GM15510 (cell line): ENCODE data around the gene DNAH8.

Experiments used
- POLR2A ChIP-seq: IDR thresholded peaks from 3 replicates; pipeline ENCODE4 v1.6.1; 2011; ENCODE audit warnings: borderline replicate concordance; ENCODE audit not compliant: insufficient read length; ENCODE audit errors: extremely low read depth

DNAH8 gene

DNA sequence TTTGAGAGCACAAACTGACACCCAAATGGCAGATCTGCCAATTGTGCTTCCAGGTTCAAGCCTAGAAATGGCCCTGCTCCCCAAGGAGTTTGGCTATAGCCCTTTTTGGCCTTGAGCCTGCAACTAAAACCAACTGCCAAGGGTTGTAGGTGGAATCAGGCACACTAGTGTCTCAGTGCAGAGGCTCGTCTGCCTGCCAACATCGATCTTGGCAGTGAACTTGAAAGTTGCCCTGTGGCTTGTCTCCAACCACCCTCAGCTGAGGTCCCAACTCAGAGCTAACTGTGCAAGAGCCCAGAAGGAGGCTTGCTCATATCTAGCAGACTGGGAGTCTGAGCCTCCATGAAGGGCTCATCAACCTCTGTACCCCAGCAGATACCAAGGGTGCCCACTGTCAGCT lies 240.8 kb downstream of the DNAH8 start:
- no peak for TF ChIP-seq POLR2A

DNA sequence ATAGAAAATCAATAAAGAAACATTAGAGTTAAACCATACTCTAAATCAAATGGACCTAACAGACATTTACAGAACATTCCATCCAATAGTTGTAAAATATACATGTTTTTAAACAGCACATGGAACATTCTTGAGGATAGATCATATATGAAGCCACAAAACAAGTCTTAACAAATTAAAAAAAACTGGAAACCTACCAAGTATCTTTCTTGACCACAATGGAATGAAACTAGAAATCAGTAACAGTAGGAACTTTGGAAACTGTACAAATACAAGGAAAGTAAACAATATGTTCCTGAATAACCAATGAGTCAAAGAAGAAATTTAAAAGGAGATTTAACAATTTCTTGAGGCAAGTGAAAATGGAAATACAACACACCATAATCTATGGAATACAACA lies 242.3 kb downstream of the DNAH8 start:
- no peak for TF ChIP-seq POLR2A

- no peak for TF ChIP-seq POLR2A
Measured at GRCh38 chr6:38959138-38959537, 244.0 kb downstream of the DNAH8 start.

GRCh38 chr6:38968702-38969149 lies 253.6 kb downstream of the DNAH8 start:
- TF ChIP-seq POLR2A, result no peak

- no peak for TF ChIP-seq POLR2A
Measured at GRCh38 chr6:38973178-38974057, 258.3 kb downstream of the DNAH8 start.

DNA sequence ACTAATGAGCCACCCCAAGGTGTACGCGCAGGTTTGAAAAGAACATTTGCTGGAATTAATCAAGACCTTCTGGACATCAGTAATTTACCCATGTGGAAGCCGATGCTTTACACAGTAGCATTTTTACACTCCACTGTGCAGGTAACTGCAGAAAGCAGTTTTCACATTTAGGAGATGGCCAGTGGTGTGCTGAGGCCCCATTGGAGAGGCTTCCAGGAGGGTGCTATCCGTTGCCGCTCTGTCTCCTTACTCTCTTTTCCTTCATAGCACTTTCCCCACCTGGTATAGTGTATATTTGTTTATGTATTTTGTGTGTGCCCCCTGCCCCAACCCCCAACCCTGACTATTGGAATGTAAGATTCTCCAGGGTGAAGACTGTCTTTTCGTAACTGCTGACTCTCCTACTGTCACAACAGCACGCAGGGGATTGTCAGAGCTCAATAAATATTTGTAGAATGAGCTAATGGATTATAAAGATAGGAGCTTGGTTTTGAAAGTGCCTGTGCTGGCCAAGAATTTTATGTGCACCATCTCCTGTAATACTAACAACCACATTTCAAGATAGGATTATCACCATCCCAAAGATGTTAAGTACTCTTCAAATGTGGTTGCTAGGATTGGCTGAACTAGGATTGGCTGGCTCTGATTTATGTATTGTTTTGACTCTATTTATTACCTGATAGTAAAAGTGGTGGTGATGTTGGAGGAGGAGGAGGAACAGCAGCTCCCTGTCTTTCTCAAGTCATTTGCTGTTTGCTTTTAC lies 259.5 kb downstream of the DNAH8 start:
- no peak for TF ChIP-seq POLR2A

DNA sequence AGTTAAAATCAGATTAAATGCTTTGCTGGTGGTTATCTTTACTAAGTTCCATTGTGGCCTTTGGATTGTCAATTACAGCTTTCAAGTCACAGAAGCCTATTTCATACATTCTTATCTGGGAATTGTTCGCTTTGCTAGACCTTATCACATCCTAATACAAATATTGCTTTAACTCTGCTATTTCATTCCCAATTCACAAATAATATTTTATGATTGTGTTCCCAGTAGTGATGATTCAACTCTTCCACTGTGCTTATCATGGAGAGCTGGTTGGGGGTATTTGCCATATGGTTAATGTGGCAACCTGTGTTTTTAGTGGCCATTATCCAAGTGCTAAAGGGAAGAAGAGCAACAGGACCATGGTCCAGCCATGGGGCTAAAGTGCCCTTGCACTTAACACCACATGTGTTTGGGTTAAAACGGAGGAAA lies 260.5 kb downstream of the DNAH8 start:
- no peak for TF ChIP-seq POLR2A

DNA sequence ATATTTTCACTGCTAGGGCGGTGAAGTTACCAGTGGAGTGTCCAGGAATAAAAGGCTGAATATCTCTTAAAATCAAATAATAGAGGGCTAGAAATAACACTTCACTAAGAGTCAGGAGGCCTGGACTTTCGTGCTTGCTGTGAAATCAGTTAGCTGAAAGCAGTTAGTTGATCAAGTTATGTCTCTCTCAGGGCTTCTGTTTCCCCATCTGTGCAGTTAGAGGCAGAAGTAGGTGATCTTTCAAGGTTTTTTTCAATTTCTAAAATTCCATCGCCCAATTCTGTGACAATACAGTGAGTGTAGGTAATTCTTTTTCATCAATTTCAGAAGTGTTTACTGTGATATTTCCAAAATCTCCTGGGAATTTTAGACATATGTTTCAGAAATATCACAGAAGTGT lies 260.9 kb downstream of the DNAH8 start:
- TF ChIP-seq POLR2A, result no peak

- TF ChIP-seq POLR2A, result no peak
Measured at GRCh38 chr6:38976801-38977500, 261.8 kb downstream of the DNAH8 start.

DNA sequence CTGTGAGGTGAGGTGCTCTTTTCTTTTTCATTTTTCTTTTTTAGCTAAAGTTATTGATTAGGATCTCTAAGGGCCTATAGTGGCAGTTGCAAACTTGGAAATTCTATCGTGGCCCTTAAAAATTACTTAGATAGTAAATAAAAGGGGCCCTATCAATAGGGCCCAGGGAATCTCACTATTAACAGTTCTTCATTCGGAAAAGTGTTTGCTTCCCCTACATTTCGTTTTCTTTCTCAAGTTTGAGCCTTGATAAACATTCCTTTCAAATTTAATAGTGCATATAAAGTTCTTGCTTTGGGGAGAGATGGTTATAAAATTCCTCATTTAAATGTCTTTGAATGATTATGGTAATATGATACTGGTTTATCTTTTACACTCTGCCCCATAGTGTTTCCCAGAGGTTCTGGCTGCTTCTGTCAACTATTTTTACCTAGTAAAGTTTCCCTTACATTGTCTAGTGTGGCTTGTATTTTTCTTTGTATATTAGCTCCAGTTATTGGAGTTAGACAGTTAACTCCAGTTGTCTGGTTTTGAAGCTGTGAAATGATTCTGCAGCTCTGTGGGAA lies 263.1 kb downstream of the DNAH8 start:
- TF ChIP-seq POLR2A, result no peak

DNA sequence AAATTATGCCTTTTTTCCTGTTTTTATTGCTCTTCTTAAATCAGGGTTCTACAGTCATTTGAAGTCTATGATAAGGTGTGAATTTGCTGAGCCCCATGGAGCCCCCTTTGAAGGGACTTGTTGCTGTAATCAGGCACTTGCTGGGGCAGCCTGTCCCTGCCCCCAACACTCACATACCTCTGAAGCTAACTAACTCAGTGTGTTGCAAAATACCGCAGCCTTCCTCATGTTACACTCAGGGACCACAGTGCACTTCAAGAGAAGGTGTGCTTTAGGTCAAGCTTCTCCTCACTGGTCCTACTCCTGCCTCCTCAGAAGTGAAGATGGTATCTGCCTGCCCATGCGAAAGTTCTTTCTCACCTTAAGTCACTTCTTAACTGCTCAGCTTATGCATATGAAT lies 267.4 kb downstream of the DNAH8 start:
- TF ChIP-seq POLR2A, result no peak

DNA sequence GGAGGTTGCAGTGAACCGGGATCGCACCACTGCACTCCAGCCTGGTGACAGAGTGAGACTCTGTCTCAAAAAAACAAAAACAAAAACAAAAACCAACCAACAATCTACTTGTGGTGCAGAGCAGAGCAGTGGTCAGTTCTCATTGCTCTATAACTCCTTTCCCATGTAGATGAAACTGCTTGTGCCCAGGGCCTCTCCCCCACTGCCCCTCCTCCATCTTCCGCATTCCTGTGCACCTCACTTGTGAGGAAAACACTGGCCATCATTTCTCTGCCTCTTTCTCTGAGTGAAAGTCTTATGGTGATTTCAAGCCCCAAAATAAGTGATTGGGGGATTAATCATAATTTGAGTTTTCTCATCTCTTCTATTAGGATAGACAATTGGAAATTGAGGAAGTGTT lies 269.6 kb downstream of the DNAH8 start:
- TF ChIP-seq POLR2A, result no peak

DNA sequence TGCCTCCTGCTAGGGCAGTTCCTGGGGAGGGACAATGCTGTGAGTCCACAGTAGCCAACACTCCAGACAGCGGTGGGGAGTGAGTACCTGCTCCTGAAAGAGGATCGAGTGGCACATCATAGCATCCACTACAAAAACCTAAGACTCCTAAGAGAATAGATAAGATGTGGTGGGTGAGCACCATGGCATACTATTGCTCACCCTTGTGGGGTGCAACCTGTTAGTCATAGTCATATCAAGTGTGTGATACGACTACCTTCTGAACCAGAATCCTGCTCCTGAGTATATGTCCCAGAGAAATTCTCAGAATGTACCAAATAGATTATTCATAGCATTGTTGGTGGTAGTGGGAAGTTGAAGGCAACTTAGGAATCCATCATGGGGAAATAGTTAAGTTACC lies 270.7 kb downstream of the DNAH8 start:
- no peak for TF ChIP-seq POLR2A

GRCh38 chr6:38987503-38987902 lies 272.4 kb downstream of the DNAH8 start:
- no peak for TF ChIP-seq POLR2A
